ENCODE data around the gene ABCG2. TPM values are rescaled to one million over a fixed set of nuclear protein-coding genes. Genes with fewer than 3 reads are reported as not detected.

Gene ABCG2
- total RNA-seq, 1 experiment from 2014 or later: 0.44 TPM

GRCh38 chr4:88087004-88087403 is 71.4 kb downstream of the ABCG2 start:
- POLR2A ChIA-PET: interaction anchor here (0.6 kb wide), 1 partner anchor 13 kb away, joined by 3 read pairs; no protein-coding TSS in a partner anchor
- Histone ChIP-seq H3K79me2 (ENCODE audit: insufficient read depth, low read length) (no peaks in the 10 kb centered on the region), H3K27ac (ENCODE audit: low read depth, low read length) (no peak overlapping the region), H2AFZ (ENCODE audit: low read depth, low read length, poor library complexity, severe bottlenecking) (no peak overlapping the region), H3K9me3 (ENCODE audit: control insufficient read depth in 1 of 2, insufficient read depth in 1 of 2, low read depth in 1 of 2, low read length in 2 of 2) (no peaks in the 10 kb centered on the region), H3K4me1 (ENCODE audit: control insufficient read depth in 1 of 2, insufficient read depth in 2 of 2, low read length in 2 of 2) (no peaks in the 10 kb centered on the region), H3K36me3 (ENCODE audit: control insufficient read depth in 1 of 2, insufficient read depth in 2 of 2, low read length in 2 of 2) (no peaks in the 10 kb centered on the region), H3K4me2 (ENCODE audit: low read length) (no peak overlapping the region), H3K27me3 (ENCODE audit: insufficient read depth, low read length) (no peaks in the 10 kb centered on the region), H3K9me2 (ENCODE audit: insufficient read depth) (no peaks in the 10 kb centered on the region), H3K9ac (ENCODE audit: low read length) (no peak overlapping the region), H3K4me3 (replicated peaks in 1 of 2; ENCODE audit: low read depth in 1 of 2, low read length in 2 of 2) (no peak overlapping the region), H4K20me1 (ENCODE audit: insufficient read depth) (no peaks in the 10 kb centered on the region)
- ATAC-seq (no peak), DNase-seq (ENCODE audit: low read depth, low spot score) (no peak)
- BruUV-seq (replicated peaks): no TSS peak
- TF ChIP-seq SIN3A (IDR thresholded peaks at IDR 0.05; ENCODE audit: low read depth): no peak
- no peak for TF ChIP-seq FOSL1 (IDR thresholded peaks at IDR 0.05; ENCODE audit: low read depth)
- TF ChIP-seq RAD21 (IDR thresholded peaks at IDR 0.05; ENCODE audit: low read depth): no peak
- TF ChIP-seq ATF3 (IDR thresholded peaks at IDR 0.05): no peak
- TF ChIP-seq EZH2phosphoT487 (IDR thresholded peaks at IDR 0.05; ENCODE audit: borderline replicate concordance): no peak
- no peak for TF ChIP-seq CBX3 (IDR thresholded peaks at IDR 0.05; ENCODE audit: low read depth)
- no peak for TF ChIP-seq TCF7L2 (IDR thresholded peaks at IDR 0.05; ENCODE audit: borderline replicate concordance, extremely low read depth, insufficient read depth, insufficient read length)
- TF ChIP-seq EZH2 (IDR thresholded peaks at IDR 0.05): no peak
- no peak for TF ChIP-seq POLR2AphosphoS5 (IDR thresholded peaks at IDR 0.05; ENCODE audit: low read depth, low read length)
- TF ChIP-seq CTCF (IDR thresholded peaks at IDR 0.05 in 2 of 3, conservative IDR thresholded peaks at IDR 0.05 in 1 of 3; ENCODE audit: borderline replicate concordance in 1 of 3, insufficient read depth in 1 of 3, low read depth in 2 of 3, low read length in 2 of 3): no peak
- no peak for TF ChIP-seq YY1 (IDR thresholded peaks at IDR 0.05; ENCODE audit: extremely low read depth, insufficient replicate concordance, low read depth, low read length)
- no peak for TF ChIP-seq EGR1 (IDR thresholded peaks at IDR 0.05; ENCODE audit: low read depth)
- no peak for TF ChIP-seq CEBPB (IDR thresholded peaks at IDR 0.05; ENCODE audit: low read depth)
- no peak for TF ChIP-seq SRF (IDR thresholded peaks at IDR 0.05; ENCODE audit: low read depth)
- TF ChIP-seq ZBTB33 (IDR thresholded peaks at IDR 0.05; ENCODE audit: extremely low read depth, insufficient replicate concordance, low read length): no peak
- no peak for TF ChIP-seq JUND (IDR thresholded peaks at IDR 0.05)
- TF ChIP-seq ELF1 (IDR thresholded peaks at IDR 0.05; ENCODE audit: borderline replicate concordance, low read depth): no peak
- CTCF ChIA-PET: no interaction called here
- RAD21 ChIA-PET (ENCODE audit: low non-redundant PET in 1 of 2, low total read pairs in 2 of 2, uncharacterized antibody in 2 of 2, unreplicated experiment in 2 of 2): no interaction called here
- intact Hi-C loops (cut with micrococcal nuclease): no loop called here
